HG03354 (cell line): Measurements from ENCODE around the gene TAF15.
A peak's percentile ranks its signal among the peaks of the same experiment; 100 is the strongest.

Experiments
- ATAC-seq: cut with Tn5 transposase; IDR thresholded peaks from one replicate; pipeline ENCODE4 v1.9.1; 2021; ENCODE audit warnings: mild to moderate bottlenecking; ENCODE audit not compliant: unreplicated experiment, poor library complexity, severe bottlenecking

The TAF15 gene

DNA sequence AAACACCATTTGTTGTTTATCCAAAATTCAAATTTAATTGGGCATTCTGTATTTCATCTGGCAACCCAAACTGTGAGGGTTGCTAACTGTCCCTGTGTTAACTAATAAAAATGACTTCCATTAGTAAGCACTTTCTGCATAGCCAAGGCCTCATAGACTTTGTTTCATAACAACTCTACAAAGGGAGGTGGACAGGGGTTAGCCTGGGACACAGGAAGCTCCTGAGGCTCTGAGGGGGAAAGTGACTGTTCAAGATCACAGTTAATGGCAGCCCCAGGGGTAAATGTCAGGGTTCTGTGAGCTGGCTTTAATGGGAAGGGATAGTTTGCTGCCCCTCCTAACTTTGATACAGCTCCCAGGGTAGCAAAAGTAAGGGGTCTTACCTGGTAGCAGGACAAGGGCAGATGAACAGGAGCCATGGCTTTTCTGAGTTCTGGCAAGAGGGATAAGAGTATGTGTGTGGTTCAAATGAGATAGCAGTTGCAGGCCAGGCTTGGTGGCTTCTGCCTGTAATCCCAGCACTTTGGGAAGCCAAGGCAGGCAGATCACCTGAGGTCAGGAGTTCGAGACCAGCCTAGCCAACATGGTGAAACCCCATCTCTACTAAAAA, 57.2 kb downstream of the TAF15 start:
- ATAC-seq = no peak

DNA sequence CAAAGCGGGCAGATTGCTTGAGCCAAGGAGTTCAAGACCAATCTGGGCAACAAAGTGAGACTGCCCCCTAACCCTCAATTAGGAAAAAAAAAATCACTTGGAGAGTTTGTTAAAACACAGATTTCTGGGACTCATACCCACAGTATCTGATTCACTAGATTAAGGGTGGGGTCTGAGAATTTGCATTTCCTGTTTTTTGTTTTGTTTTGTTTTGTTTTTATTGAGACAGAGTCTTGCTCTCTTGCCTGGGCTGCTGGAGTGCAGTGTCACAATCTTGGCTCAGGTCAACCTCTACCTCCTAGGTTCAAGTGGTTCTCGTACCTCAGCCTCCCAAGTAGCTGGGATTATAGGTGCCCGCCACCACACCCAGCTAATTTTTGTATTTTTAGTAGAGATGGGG, 58.3 kb downstream of the TAF15 start:
- no peak for ATAC-seq

DNA sequence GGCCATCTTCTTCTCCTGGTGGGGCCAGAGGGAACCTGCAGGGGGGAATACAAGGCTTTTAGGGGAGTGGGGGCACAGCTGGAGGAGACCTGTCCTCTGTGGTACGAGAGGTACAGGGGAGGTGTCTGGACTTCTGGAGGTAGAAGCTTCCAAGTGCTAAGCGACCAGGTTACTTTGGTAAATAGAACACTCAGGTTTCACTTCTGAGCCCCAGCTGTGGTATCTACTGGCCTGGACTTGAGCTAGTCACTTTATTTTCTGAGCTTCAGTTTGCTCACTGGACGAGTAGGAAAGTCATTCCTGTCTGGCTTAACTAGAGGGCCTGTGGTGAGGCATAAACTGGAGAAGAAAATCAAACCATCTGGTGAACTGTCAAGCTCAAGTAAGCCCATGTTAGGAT, 59.5 kb downstream of the TAF15 start, which contains the start of gene HEATR9:
HEATR9 (minus strand) TSS at position 155 of the 400 bp plus-strand sequence; CDS start at position 6, 149 bp downstream.
- no peak for ATAC-seq

DNA sequence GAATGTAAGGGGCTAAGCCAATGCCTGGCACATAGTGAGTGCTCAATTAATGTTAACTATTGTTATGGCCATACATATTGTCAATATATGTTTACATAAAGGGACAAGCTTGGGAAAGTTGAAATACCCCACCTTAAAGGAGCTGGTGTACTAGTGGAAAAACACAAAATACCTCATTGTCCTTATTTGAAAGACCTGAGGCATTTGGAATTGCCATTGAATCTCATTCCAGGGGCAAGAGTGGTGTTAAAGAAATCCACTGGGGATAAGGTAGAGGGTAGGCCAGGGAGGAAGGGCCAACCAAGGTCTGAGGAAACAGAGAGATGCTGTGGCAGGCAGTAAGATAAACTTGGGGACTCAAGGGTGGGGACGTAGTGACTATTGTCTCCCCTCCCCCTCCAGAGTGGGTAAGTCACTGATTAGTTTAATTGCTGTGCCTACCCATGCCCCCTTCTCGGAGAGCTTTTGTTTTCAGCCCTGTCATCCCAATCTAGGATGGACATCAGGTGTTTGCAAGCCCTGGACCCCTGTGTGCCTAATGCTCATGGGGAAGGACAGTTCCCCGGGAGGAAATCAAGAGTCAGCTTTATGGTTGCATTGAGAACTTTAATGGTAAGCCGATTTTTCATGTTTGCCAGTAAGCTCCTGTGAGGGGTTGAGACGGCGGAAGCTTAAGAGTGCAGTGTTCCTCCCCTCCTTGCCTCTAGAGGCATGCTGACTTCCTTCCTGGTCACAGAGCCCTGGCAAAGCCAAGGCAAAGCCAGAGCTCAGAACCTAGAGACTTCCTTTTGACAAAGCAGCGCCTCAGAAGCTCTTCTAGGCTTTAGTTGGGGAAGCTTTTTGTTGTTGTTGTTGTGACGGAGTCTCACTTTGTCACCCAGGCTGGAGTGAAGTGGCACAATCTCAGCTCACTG, 61.9 kb downstream of the TAF15 start:
- no peak for ATAC-seq

DNA sequence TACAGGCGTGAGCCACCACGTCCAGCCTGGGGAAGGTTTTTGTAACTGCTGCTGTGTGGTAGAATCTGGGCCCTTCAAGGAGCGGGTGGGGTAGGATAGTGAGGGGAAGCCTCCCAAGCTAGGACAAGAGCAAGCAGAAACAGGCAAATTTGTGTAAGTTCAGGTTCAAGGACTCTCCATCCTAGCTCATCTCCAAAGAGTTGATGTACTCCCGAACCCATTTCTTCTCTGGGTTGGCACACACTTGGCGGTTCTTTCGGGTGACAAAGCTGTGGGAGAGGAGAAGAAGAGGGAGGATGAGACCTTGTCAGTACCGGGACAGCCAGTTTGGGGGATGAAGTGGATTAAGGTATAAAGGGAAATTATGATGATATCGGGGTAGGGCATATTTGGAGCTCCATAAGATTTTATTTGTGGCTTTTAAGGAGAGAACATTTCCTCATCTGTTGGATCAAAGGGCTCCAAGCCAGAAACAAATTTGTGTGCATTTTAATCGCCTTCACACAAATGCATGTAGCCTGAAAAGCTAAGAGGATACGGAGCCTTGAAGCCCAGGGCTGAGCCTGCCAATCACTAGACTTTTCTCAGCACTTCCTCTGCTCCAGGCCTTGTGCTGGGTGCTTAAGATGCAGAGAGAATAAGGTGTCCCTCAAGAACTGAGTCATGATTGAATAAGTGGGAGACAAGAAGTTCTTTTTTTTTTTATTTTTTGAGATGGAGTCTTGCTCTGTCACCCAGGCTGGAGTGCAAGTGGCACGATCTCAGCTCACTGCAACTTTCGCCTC, 63.1 kb downstream of the TAF15 start:
- no peak for ATAC-seq

DNA sequence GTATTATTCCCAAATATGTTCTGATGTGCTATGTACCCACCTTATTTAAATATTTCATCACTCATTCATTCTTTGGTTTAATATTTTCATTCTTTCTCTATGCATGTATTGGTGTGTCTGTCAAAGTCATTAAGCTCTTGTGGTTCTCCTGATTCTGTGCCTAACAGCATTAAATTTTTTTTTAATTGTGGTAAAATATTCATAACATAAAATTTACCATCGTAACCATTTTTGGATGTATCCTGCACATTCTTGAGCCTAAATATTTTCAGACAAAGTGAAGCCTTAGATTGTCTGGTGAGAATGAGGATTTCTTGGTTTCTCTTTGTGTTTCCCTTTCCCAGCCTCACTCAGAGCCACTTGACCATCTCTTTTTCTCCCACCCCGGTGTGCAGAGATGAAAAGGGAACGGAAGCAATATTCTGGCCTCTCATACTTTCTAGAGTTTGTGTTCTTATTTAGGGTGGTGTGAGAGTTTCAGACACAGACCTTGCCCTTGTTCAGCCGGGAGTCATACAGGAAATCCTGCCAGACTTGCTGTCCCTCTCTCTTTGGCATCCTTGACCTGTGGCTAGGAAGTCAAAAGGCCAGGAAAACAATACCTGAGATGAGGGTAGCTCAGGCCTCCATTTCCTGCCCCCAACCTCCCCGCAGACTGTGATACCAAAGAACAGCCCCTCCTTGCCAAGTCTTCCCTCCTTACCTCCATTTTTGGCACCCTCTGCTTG, 66.0 kb downstream of the TAF15 start:
- ATAC-seq = no peak

DNA sequence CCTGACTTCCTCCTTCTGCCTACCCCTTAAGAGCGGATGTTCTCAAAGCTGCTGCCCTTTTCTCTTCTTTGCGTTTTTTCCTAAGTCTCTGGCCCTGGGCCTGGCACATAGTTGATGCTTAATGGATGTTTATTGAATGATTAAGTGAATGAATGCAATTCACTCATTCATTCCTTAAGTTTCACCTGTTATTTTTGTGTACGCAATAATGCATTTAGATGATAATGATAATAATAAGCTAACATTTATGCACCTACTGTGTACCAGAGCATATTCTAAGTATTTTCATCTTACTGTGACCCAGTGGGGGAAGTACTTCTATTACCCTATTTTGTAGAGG, 66.5 kb downstream of the TAF15 start:
- ATAC-seq = no peak

DNA sequence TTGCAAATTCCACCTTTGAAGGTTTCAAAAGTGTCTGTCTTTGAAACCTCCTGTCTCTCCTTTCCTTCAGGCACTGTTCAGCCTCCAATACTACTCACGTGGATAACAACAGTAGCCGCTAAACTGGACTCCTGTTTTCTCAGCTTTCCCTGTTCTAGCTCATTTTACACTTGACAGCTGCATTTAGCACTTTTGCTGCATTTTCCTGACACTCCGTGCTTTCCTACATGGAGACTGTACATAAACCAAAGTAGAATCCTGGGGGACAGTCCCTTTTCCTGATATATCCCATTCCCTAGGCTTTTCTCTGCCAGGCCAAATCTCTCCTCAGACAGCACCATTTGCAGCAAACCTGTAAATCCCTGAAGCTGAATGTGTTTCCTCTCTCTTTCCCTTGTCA, 67.2 kb downstream of the TAF15 start:
- no peak for ATAC-seq

DNA sequence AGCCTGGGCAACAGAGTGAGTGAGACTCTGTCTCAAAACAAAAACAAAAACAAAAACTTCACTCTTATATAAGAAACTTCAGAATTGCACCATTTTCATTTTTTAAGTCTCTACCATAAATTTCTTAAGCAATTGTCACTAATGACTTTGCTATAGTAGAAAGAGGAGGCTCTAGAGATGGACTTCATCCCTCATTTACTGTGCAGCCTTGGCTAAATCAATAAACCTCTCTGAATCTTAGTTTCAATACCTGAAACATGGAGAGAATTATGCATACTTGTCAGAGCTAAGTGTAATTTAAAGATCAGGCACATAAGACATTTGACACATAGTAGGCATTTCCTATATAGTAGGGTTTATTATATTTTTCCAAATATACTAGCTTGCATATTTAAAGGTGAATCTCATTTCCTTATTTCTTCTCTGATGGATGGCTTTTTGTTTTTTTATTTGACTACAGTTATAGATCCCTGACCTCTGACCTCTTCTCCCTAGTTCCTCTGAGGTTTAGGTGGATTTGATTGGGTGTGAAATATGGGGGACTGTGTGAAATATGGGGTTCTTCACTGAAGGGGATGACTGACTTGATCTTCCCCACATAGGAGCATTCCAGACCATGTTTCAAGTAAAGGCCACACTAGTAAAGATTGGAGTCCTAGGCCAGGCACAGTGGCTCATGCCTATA, 68.2 kb downstream of the TAF15 start:
- ATAC-seq = no peak

DNA sequence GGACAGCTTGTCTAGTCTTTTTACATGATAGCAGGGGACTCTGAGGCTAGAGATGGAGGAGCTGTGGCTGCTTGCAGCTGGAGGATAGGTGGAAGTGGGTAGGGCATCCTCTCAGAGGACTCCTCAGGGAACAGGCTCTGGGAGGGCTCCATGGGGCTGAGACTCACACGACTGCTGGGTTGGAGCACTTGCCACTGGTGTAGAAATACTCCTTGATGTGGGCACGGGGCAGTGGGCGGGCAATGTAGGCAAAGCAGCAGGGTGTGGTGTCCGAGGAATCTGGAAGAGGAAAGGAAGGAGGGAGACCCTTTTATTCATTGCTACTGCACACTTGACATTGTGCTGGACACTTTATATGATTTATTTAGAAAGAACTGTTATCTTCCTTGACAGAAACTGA, 69.1 kb downstream of the TAF15 start:
- ATAC-seq = no peak

DNA sequence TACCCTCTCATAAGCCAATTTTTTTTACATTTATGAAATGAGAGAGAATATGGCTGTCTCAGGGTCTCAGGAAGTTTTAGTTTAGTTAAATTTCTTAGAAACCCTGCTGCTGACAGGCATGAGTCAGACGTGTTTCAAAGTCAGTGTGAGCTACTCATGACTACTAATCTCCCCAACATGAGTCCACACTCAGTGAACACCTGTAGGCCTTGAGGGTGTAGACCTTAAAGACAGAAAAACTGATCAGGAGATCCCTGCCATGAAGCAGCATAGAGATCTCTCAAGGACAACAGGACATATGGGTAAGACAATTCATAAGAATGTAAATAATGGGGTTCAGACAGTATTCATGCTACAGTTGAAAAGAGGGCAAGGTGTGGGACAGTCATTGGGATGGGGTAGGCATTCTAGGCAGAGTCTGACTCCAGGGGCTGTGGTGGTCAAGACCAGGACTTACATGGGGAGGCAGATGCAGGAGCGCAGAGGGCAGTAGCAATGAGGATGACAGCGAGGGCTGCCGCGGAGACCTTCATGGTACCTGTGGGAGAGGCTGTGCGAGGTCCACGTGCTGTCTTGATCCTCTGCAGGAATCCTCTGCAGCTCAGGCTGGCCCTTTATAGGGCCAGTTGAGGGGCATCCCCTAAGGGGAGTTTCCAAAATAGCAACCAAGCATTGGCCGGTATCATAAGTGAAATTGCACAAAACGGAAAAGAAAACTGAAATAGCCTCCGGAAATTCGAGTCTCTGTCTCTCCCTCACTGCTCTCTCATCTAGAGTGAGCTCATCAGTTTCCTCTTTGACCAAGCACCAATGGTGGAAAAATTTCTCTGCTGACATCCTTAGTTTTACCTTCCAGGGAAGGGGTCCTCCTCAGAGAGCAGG, 70.7 kb downstream of the TAF15 start, which contains the start of gene CCL5:
CCL5 (minus strand) TSS at position 588 of the 882 bp plus-strand sequence.
- peak; percentile 91 for ATAC-seq

DNA sequence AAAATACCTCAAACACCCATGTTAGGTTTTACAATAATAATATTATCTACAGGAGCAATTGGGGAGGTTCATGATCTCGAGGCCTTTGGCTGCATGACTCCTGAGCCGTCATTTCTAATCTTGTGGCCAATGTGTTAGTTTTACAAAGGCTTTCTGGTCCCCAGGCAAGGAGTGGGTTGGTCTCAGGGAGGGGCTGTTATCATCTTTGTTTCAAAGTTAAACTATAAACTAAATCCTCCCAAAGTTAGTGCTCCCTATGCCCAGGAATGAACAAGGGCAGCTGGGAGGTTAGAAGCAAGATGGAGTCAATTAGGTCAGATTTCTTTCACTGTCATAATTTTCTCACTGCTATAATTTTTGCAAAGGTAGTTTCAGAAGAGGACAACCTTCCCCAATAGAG, 80.0 kb downstream of the TAF15 start:
- ATAC-seq = no peak

DNA sequence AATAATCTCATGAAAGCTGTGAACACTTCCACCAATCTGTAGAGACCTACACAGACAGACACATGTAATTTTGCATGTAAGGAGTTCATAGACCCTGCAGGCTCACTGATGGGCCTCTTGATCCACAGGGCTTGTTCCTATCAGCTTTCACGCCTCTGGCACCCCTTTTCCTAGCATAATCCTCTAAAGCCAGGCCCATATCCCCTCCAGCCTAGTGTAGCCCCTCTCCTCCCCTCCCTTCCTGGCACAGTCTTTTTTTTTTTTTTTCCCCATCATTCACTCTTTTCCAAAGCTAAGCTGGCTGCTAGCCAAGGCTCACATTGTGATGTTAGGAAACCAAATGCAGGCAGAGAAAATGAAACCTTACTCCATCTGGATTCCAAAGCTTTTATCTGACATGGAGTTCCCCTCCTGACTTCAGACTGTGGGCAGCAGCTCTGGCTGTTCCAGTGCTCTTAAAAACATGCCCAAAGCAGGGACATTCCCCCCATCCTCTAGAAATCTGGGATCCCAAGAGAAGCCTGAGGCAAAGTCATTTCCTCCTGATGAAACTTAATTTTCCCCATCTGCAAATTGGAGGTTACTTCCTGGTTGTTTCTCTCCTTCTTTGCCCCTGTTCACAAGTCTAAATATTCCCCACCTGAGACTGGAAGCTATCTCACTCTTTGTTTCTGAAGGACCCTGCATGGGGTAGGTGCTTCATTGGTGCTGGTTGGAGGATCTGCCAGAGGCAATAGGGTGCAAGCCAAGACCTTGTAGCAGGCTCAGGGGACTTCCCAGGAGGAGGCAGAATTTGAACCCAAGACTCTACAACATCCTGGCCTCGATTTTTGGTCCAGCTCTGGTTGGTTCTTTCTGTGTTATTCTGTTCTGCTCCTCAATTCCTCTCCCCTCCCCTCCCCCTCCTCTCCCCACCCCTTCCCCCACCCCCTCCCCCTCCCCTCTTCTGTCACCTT, 80.8 kb downstream of the TAF15 start:
- ATAC-seq = no peak

DNA sequence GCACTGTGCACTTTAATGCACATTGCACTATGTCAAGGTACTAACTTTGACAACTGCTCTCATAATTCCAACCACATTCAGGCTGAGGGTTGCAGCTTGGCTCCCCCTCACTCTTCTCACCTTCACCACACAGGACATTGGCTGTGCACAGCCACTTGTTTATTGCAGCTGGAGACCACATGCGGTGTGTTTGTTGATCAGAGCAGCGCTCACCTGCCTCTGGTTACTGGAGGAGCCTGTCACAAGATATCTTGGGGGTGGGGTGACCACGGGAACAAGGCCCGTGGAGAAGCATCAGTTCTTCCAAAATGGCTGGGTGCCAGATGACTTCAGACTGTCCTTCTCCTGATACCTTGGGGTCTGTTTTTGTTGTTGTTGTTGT, 81.5 kb downstream of the TAF15 start:
- ATAC-seq = no peak

DNA sequence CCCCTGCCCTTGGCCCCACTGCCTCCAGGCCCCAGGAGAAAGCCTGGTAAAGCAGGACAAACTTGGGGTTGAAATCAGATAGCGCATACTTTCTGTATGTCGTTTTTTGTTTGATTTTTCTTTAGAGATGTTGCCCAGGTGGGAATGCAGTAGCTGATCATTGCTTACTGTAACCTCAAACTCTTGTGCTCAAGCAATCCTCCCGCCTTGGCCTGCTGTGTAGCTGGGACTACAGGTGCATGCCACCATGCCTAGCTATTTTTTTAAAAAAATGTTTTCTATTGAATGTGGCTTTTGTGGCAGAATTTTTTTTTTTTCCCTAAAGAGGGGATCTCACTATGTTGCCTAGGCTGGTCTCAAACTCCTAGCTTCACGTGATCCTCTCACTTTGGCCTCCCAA, 82.0 kb downstream of the TAF15 start:
- no peak for ATAC-seq

DNA sequence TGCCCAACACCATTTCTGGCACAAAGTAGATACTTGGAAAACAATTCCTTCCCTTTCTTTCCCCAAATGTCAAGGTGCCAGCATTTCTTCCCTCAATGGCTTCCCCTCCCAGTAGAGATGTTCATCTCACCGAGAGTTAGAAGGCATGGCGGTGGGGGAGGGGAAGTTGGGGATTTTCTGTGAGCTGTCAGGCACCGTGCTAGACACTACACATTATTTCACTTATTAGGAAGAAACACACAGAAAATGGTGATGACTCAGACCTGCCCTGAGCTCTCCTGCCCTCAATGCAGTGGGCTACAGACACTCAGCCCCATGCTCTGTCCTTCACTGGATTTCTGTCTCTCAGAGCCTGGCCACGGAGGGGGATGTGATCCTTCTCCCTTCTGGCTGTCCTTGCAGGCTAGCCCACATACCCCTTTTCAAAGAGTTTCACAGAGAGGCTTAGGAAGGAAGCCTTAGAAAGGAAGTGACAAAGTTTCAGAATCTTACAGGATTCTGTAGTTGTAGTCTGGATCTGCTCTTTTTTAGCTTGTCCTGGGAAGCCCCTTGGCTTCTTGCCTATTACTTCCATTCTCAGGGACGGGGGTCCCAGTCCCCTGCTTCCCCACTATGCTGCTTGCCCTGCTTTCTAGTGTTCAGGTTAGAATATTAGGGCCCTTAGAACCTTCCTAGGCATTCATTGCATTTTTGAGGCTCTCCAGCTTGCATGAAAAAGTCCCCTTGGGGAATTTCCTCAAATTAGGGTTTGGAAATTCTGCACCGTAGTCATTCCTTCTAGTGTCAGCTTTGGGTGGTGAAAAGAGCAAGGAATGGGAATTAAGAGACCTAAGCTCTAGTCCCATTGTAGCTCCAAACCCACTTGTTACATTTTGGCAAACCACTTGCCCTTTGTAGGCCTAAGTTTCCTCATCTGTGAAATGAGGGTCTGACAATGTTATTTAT, 83.1 kb downstream of the TAF15 start:
- ATAC-seq = no peak
